Upper lobe of left lung (tissue), 6 donors: ENCODE data around the gene GPR21. TPM values are rescaled to one million over a fixed set of nuclear protein-coding genes. Genes with fewer than 3 reads are reported as not detected.
A peak's percentile ranks its signal among the peaks of the same experiment; 100 is the strongest.

ENCODE experiments used
- ATAC-seq, 2 donors: fragments of 200-7000 bp; cut with Tn5 transposase; one replicate each; pipeline ENCODE4 v1.9.1; 2022; ENCODE audit warnings: mild to moderate bottlenecking in 2 of 2, moderate library complexity in 2 of 2; ENCODE audit not compliant: low FRiP score in 2 of 2
- DNase-seq, 2 donors: peaks; one replicate each; pipeline ENCODE4 v3.0.0-alpha.2; 2019 to 2020
- H3K27ac ChIP-seq, 4 donors: fragments of 200-600 bp; sonication (generic); one replicate each; pipeline ENCODE4 v1.5.1; 2016 to 2019
- H3K27me3 ChIP-seq, 4 donors: fragments of 200-600 bp; sonication (generic); one replicate each; pipeline ENCODE4 v1.5.1; 2017 to 2019
- H3K36me3 ChIP-seq, 4 donors: fragments of 200-600 bp; sonication (generic); one replicate each; pipeline ENCODE4 v1.5.1; 2016 to 2019
- H3K4me1 ChIP-seq, 4 donors: fragments of 200-600 bp; sonication (generic); one replicate each; pipeline ENCODE4 v1.5.1; 2018 to 2019
- H3K4me3 ChIP-seq, 4 donors: fragments of 200-600 bp; sonication (generic); one replicate each; pipeline ENCODE4 v1.5.1; 2017 to 2019; ENCODE audit warnings: mild to moderate bottlenecking in 2 of 4, moderate library complexity in 1 of 4
- H3K9me3 ChIP-seq, 4 donors: fragments of 200-600 bp; sonication (generic); one replicate each; pipeline ENCODE4 v1.5.1; 2018 to 2019
- EP300 ChIP-seq, 4 donors: sonication (generic); formaldehyde crosslinking; IDR thresholded peaks; one replicate each; pipeline ENCODE4 v1.5.1; 2017; ENCODE audit warnings: antibody characterized with exemption in 4 of 4, control low read depth in 2 of 4
- POLR2A ChIP-seq, 4 donors: fragments of 450-650 bp; IDR thresholded peaks; one replicate each; pipeline ENCODE4 v1.5.1; 2016 to 2017; ENCODE audit warnings: antibody characterized with exemption in 4 of 4, mild to moderate bottlenecking in 2 of 4
- POLR2AphosphoS5 ChIP-seq, 2 donors: sonication (generic); formaldehyde crosslinking; IDR thresholded peaks; one replicate each; pipeline ENCODE4 v1.5.1; 2017; ENCODE audit warnings: antibody characterized with exemption in 2 of 2
- WGBS, 2 donors: methylation state at CpG; one replicate each; pipeline ENCODE4 v1.1.5; 2017 to 2018; 5-methylcytosine and 5-hydroxymethylcytosine counted together
- total RNA-seq, 6 donors: library from RNA; depleted of rRNA in 4 of 6; stranded (reverse); fragments of >200 nt in 4 of 6; gene quantifications; one replicate each; pipeline versions ENCODE4 v1.1.0 to v1.2.1, GENCODE V29; 2016 to 2021
- TF ChIP-seq, protein P1 (sequence below), 6 experiments: fragments of 450-650 bp in 4 of 6; fragments of 200-600 bp in 2 of 6; sonication (generic) in 2 of 6; IDR thresholded peaks; one replicate each; pipeline ENCODE4 v1.5.1; 2016 to 2019; ENCODE audit warnings: antibody characterized with exemption in 6 of 6
- donor health status: DM: no; HTN: no; CAD: no; lungs with moderate emphysema.
- donor health status: DM: no; HTN: yes; CAD: no; lungs with severe emphysema.

Gene GPR21, protein sequence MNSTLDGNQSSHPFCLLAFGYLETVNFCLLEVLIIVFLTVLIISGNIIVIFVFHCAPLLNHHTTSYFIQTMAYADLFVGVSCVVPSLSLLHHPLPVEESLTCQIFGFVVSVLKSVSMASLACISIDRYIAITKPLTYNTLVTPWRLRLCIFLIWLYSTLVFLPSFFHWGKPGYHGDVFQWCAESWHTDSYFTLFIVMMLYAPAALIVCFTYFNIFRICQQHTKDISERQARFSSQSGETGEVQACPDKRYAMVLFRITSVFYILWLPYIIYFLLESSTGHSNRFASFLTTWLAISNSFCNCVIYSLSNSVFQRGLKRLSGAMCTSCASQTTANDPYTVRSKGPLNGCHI
- total RNA-seq: 1 to 10 TPM in 3 of 6 donors, not detected in 3; 1.6 to 3.1 (median 2.1) TPM

DNA sequence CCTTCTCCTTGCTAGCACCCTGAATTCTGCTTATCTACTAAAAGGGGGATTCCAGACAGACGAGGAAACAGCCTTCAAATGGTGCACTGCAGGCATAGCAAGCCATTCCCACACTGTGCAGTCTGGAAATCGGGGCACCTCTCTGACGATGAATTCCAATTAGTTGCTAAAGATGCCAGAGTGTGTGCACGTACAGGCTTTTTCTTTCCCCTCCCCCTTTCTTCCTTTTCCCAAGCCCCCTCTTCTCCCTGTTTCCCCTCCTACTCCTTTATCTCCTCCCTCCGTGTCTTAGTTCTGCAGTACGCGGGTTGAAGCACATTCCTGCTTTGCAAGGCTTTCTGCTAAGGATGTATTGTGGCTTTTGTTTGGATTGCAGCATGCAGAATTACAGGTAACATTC is at the start of gene GPR21:
TSS of gene GPR21 (plus strand) at position 316 of the 400 bp plus-strand sequence. CDS start 900 bp downstream, outside the sequence.
- Histone ChIP-seq H3K27me3 (no peaks in the 10 kb centered on the region), H3K27ac (peak within 1 kb of the TSS in 1 of 4 donors; percentile 40), H3K4me3 (peak within 1 kb of the TSS in 1 of 4 donors; percentile 11), H3K36me3 (peaks cover 0 to 22% (median 2%) of the 10 kb centered on the region in 4 donors), H3K4me1 (peaks cover 4 to 12% (median 8%) of the 10 kb centered on the region in 4 donors), H3K9me3 (no peaks in the 10 kb centered on the region)
- no peak for DNase-seq
- ATAC-seq: no peak
- TF ChIP-seq, protein P1, sequence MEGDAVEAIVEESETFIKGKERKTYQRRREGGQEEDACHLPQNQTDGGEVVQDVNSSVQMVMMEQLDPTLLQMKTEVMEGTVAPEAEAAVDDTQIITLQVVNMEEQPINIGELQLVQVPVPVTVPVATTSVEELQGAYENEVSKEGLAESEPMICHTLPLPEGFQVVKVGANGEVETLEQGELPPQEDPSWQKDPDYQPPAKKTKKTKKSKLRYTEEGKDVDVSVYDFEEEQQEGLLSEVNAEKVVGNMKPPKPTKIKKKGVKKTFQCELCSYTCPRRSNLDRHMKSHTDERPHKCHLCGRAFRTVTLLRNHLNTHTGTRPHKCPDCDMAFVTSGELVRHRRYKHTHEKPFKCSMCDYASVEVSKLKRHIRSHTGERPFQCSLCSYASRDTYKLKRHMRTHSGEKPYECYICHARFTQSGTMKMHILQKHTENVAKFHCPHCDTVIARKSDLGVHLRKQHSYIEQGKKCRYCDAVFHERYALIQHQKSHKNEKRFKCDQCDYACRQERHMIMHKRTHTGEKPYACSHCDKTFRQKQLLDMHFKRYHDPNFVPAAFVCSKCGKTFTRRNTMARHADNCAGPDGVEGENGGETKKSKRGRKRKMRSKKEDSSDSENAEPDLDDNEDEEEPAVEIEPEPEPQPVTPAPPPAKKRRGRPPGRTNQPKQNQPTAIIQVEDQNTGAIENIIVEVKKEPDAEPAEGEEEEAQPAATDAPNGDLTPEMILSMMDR (IDR thresholded peaks at IDR 0.05): no peak
- no peak for TF ChIP-seq POLR2AphosphoS5 (IDR thresholded peaks at IDR 0.05)
- no peak for TF ChIP-seq EP300 (IDR thresholded peaks at IDR 0.05)
- no peak for TF ChIP-seq POLR2A (IDR thresholded peaks at IDR 0.05)
- 45 to 50% methylated on average over 7 of the region's 7 CpGs for WGBS, 2 donors

DNA sequence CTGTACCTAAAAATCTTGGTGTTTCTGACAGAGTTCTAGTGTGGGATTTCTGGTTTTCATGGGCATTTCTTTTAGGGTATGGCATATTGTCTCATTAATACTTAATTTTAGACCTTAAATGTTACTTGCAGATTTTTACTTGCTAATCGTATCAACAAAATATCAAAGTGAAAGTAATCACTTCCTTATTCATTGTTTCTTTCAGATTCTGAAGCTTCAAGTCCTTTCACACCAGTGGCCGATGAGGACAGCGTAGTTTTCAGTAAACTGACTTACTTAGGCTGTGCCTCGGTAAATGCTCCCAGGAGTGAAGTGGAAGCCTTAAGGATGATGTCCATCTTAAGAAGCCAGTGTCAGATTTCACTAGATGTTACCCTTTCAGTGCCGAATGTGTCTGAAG is 47.5 kb upstream of the GPR21 start:
- peaks cover 3 to 49% (median 21%) of the 10 kb centered on the region in 4 donors for H3K36me3 ChIP-seq
- ATAC-seq: no peak
- no peak overlapping the region for H3K27ac ChIP-seq
- no peak for TF ChIP-seq POLR2AphosphoS5 (IDR thresholded peaks at IDR 0.05)
- no peak for TF ChIP-seq EP300 (IDR thresholded peaks at IDR 0.05)
- TF ChIP-seq, protein P1 (IDR thresholded peaks at IDR 0.05): no peak
- TF ChIP-seq POLR2A (IDR thresholded peaks at IDR 0.05): no peak
- no peaks in the 10 kb centered on the region for H3K9me3 ChIP-seq
- 75 to 83% methylated on average over 5 of the region's 5 CpGs for WGBS, 2 donors
- H3K27me3 ChIP-seq: no peaks in the 10 kb centered on the region
- peaks cover 0 to 5% (median 0%) of the 10 kb centered on the region in 4 donors for H3K4me1 ChIP-seq
- no peak overlapping the region for H3K4me3 ChIP-seq
- no peak for DNase-seq

DNA sequence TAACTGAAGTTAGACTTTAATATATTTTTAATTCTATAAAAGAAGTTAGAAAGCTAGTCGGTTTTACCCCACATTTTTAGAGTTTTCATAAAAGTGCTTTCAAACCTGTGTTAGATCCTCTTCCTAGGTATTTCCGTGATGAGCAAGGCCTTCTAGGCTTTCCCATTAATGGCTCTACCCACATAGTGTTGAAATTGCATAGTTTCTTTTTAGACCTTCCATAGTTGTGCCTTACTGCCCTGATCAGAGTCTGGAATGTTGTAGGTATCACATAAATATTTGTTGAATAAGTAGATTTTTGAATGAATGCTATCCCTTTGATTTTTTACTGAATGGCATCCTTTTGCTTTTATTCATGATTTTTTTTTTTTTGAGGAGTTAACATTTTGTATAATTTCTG is 45.3 kb upstream of the GPR21 start:
- TF ChIP-seq, protein P1 (IDR thresholded peaks at IDR 0.05): no peak
- TF ChIP-seq EP300 (IDR thresholded peaks at IDR 0.05): no peak
- TF ChIP-seq POLR2AphosphoS5 (IDR thresholded peaks at IDR 0.05): no peak
- no peak for TF ChIP-seq POLR2A (IDR thresholded peaks at IDR 0.05)
- H3K4me1 ChIP-seq: peaks cover 0 to 4% (median 0%) of the 10 kb centered on the region in 4 donors
- DNase-seq: no peak
- no peak overlapping the region for H3K4me3 ChIP-seq
- peaks cover 3 to 57% (median 25%) of the 10 kb centered on the region in 4 donors for H3K36me3 ChIP-seq
- ATAC-seq: no peak
- H3K9me3 ChIP-seq: no peaks in the 10 kb centered on the region
- WGBS, 2 donors: 94 to 96% methylated on average over 2 of the region's 2 CpGs
- H3K27ac ChIP-seq: no peak overlapping the region
- no peaks in the 10 kb centered on the region for H3K27me3 ChIP-seq

DNA sequence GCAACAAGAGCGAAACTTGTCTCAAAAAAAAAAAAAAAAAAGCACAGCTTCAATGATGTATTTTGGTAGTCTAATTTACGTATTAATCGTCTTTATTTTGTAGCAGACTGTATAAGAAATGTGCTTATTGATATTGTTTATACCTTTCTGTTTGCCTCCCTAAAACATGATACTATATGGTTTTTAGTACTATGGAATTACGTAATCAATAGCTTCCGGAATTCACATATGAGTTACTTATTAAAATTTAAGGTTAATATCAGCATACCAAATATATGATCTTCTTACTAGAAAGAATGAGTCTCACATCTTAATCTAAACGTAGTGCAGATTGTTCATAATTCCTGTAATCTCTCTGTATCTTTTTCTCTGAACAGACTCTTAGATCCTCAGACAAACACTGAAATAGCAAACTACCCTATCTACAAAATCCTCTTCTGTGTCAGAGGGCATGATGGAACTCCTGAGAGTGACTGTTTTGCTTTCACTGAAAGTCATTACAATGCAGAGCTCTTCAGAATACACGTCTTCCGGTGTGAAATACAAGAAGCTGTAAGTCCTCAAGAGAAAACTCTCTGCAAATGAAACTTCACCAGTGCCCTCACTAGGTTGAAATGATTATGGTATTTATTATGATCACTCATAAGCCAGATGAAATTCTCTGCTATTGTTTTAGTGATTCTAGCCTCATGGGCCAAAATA is 44.4 kb upstream of the GPR21 start:
- Histone ChIP-seq H3K4me1 (no peaks in the 10 kb centered on the region), H3K9me3 (no peaks in the 10 kb centered on the region), H3K36me3 (peaks cover 3 to 61% (median 25%) of the 10 kb centered on the region in 4 donors), H3K27ac (no peak overlapping the region), H3K4me3 (no peak overlapping the region), H3K27me3 (no peaks in the 10 kb centered on the region)
- WGBS, 2 donors: 73 to 76% methylated on average over 8 of the region's 8 CpGs
- DNase-seq (no peak), ATAC-seq (no peak)
- no peak for TF ChIP-seq POLR2AphosphoS5 (IDR thresholded peaks at IDR 0.05)
- TF ChIP-seq EP300 (IDR thresholded peaks at IDR 0.05): no peak
- TF ChIP-seq, protein P1 (IDR thresholded peaks at IDR 0.05): no peak
- no peak for TF ChIP-seq POLR2A (IDR thresholded peaks at IDR 0.05)
